ENCODE data around the gene ZNF419.
"Not testable (repeated sequence)": the region's sequence is repeated elsewhere in the genome, so short reads cannot be mapped to it uniquely, and the experiment has no call there.

Gene ZNF419

GRCh38 chr19:57487477-57488298 is at the start of gene ZNF419:
Gene ZNF419 (plus strand): TSS chr19:57487750. CDS start chr19:57487951, 201 bp downstream.
- DNase-seq, result not testable (repeated sequence)

GRCh38 chr19:57437931-57438330 is 49.6 kb upstream of the ZNF419 start:
- DNase-seq, result no peak

GRCh38 chr19:57438925-57439324 is 48.6 kb upstream of the ZNF419 start:
- DNase-seq, result no peak

- DNase-seq, result no peak
Observed at GRCh38 chr19:57441979-57442752, 45.4 kb upstream of the ZNF419 start.

GRCh38 chr19:57443121-57443696 is 44.3 kb upstream of the ZNF419 start:
- DNase-seq, result no peak

GRCh38 chr19:57452307-57452706 is 35.2 kb upstream of the ZNF419 start:
- DNase-seq, result no peak

GRCh38 chr19:57465680-57466381 is 21.7 kb upstream of the ZNF419 start:
- DNase-seq, result no peak

- no peak for DNase-seq
Observed at GRCh38 chr19:57466489-57466888, 21.1 kb upstream of the ZNF419 start.

- no peak for DNase-seq
Observed at GRCh38 chr19:57473646-57474045, 13.9 kb upstream of the ZNF419 start.

GRCh38 chr19:57477191-57478008 is 10.2 kb upstream of the ZNF419 start, which contains the start of gene ZNF772:
Gene ZNF772 (minus strand): TSS chr19:57477566. CDS start chr19:57477309, 257 bp downstream.
- DNase-seq, result no peak

GRCh38 chr19:57488299-57488644 is 722 bp downstream of the ZNF419 start:
- not testable (repeated sequence) for DNase-seq

GRCh38 chr19:57499332-57499679 is 11.8 kb downstream of the ZNF419 start:
- DNase-seq, result not testable (repeated sequence)

GRCh38 chr19:57499680-57500395 is 12.3 kb downstream of the ZNF419 start, which contains the start of gene ZNF773:
Gene ZNF773 (plus strand): TSS chr19:57499938. CDS start chr19:57500081, 143 bp downstream.
- DNase-seq, result peak; percentile 70

- not testable (repeated sequence) for DNase-seq
Observed at GRCh38 chr19:57500400-57500799, 12.8 kb downstream of the ZNF419 start.

GRCh38 chr19:57506163-57506562 is 18.6 kb downstream of the ZNF419 start:
- no peak for DNase-seq

- DNase-seq, result no peak
Observed at GRCh38 chr19:57511484-57511883, 23.9 kb downstream of the ZNF419 start.

- no peak for DNase-seq
Observed at GRCh38 chr19:57512845-57513244, 25.3 kb downstream of the ZNF419 start.

- no peak for DNase-seq
Observed at GRCh38 chr19:57515255-57515654, 27.7 kb downstream of the ZNF419 start.

GRCh38 chr19:57518021-57518420 is 30.5 kb downstream of the ZNF419 start:
- not testable (repeated sequence) for DNase-seq

GRCh38 chr19:57527136-57527881 is 39.8 kb downstream of the ZNF419 start, which contains the start of gene ZNF549:
Gene ZNF549 (plus strand): TSS chr19:57527356. CDS start chr19:57527574, 218 bp downstream.
- peak; percentile 35 for DNase-seq
